RWPE2 (cell line): Measurements from ENCODE around the gene ARRB2.

Experiments used
- ATAC-seq: fragments of 200-7000 bp; cut with Tn5 transposase; 3 replicates; pipeline ENCODE4 v1.9.1; 2021; ENCODE audit warnings: low read depth
- DNase-seq: peaks from one replicate; pipeline ENCODE4 v3.0.0-alpha.2; 2020; ENCODE audit warnings: low spot score
- H3K27ac ChIP-seq: fragments of 450-650 bp; 2 replicates; pipeline ENCODE4 v1.5.1; 2017; ENCODE audit warnings: mild to moderate bottlenecking; ENCODE audit not compliant: poor library complexity, severe bottlenecking
- H3K27me3 ChIP-seq: fragments of 250-450 bp; sonication (Bioruptor Pico); 2 replicates; pipeline ENCODE4 v1.5.1; 2021; ENCODE audit warnings: mild to moderate bottlenecking, moderate library complexity; ENCODE audit not compliant: insufficient read depth, poor library complexity, severe bottlenecking
- H3K36me3 ChIP-seq: fragments of 250-450 bp; sonication (Bioruptor Pico); 2 replicates; pipeline ENCODE4 v1.5.1; 2020; ENCODE audit warnings: low read depth, mild to moderate bottlenecking, moderate library complexity
- H3K4me1 ChIP-seq: fragments of 250-450 bp; sonication (Bioruptor Pico); 2 replicates; pipeline ENCODE4 v1.5.1; 2021; ENCODE audit warnings: mild to moderate bottlenecking, moderate library complexity; ENCODE audit not compliant: insufficient read depth, poor library complexity, severe bottlenecking
- H3K4me3 ChIP-seq: fragments of 250-450 bp; sonication (Bioruptor Pico); 2 replicates; pipeline ENCODE4 v1.5.1; 2021; ENCODE audit warnings: mild to moderate bottlenecking, moderate library complexity; ENCODE audit not compliant: severe bottlenecking
- H3K9me3 ChIP-seq: fragments of 250-450 bp; sonication (Bioruptor Pico); 2 replicates; pipeline ENCODE4 v1.5.1; 2021; ENCODE audit warnings: mild to moderate bottlenecking, moderate library complexity; ENCODE audit not compliant: severe bottlenecking
- CTCF ChIP-seq: fragments of 450-650 bp; IDR thresholded peaks from one replicate; pipeline ENCODE4 v1.5.1; 2017; ENCODE audit warnings: mild to moderate bottlenecking, moderate library complexity; ENCODE audit not compliant: poor library complexity, severe bottlenecking

Gene ARRB2

GRCh38 chr17:4743898-4744297 lies 33.5 kb downstream of the ARRB2 start:
- no peak for ATAC-seq
- Histone ChIP-seq H3K27ac (no peak overlapping the region), H3K4me1 (no peaks in the 10 kb centered on the region), H3K36me3 (no peaks in the 10 kb centered on the region), H3K4me3 (no peak overlapping the region), H3K9me3 (no peaks in the 10 kb centered on the region), H3K27me3 (no peaks in the 10 kb centered on the region)
- TF ChIP-seq CTCF, result no peak
- DNase-seq, result no peak

- DNase-seq, result no peak
- H3K36me3 ChIP-seq, result no peaks in the 10 kb centered on the region
- no peaks in the 10 kb centered on the region for H3K27me3 ChIP-seq
- no peak for ATAC-seq
- H3K27ac ChIP-seq, result no peak overlapping the region
- no peaks in the 10 kb centered on the region for H3K4me1 ChIP-seq
- TF ChIP-seq CTCF, result no peak
- no peaks in the 10 kb centered on the region for H3K9me3 ChIP-seq
- no peak overlapping the region for H3K4me3 ChIP-seq
Measured at GRCh38 chr17:4744999-4745969, 34.9 kb downstream of the ARRB2 start.

- Histone ChIP-seq H3K4me3 (no peak overlapping the region), H3K27me3 (no peaks in the 10 kb centered on the region), H3K4me1 (no peaks in the 10 kb centered on the region), H3K36me3 (no peaks in the 10 kb centered on the region), H3K9me3 (peaks cover 2% of the 10 kb centered on the region), H3K27ac (no peak overlapping the region)
- DNase-seq, result no peak
- TF ChIP-seq CTCF, result no peak
- ATAC-seq, result no peak
Measured at GRCh38 chr17:4747847-4748246, 37.4 kb downstream of the ARRB2 start.

GRCh38 chr17:4748686-4749085 lies 38.3 kb downstream of the ARRB2 start:
- TF ChIP-seq CTCF, result no peak
- no peaks in the 10 kb centered on the region for H3K36me3 ChIP-seq
- no peak overlapping the region for H3K27ac ChIP-seq
- no peak for ATAC-seq
- H3K4me1 ChIP-seq, result no peaks in the 10 kb centered on the region
- no peak for DNase-seq
- peaks cover 2% of the 10 kb centered on the region for H3K9me3 ChIP-seq
- H3K27me3 ChIP-seq, result no peaks in the 10 kb centered on the region
- no peak overlapping the region for H3K4me3 ChIP-seq

GRCh38 chr17:4750606-4751005 lies 40.2 kb downstream of the ARRB2 start:
- no peaks in the 10 kb centered on the region for H3K36me3 ChIP-seq
- no peak for ATAC-seq
- H3K27me3 ChIP-seq, result no peaks in the 10 kb centered on the region
- H3K4me1 ChIP-seq, result no peaks in the 10 kb centered on the region
- no peak overlapping the region for H3K27ac ChIP-seq
- DNase-seq, result no peak
- H3K9me3 ChIP-seq, result peaks cover 2% of the 10 kb centered on the region
- no peak for TF ChIP-seq CTCF
- no peak overlapping the region for H3K4me3 ChIP-seq
